ENCODE measurements around the gene TMEM238L. TPM values are rescaled to one million over a fixed set of nuclear protein-coding genes. Genes with fewer than 3 reads are reported as not detected.

TMEM238L gene
- polyA plus RNA-seq, 3 donors: 3.0 to 4.6 (median 3.3) TPM

DNA sequence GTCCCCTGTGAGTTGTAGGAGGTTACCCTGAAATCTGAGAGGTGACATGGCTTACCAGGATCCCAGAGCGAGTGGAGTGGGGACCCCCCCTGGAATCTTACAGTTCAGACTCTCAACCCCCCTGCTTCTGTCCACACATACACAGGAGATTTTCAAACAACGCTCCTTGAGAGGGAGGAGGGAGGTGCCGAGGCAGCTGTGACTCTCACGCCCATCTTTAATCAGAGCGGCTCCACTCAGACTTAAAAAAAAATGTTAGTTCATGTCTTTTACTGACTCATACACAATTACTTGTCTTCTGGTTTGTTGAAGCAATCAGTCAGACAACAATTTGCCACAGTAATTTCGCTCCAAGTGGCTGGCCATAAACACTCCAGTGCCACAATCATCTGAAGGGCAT, 58.7 kb downstream of the TMEM238L start:
- no peak for DNase-seq

Other genes starting within 250 kb of the TMEM238L start
- 1 to 10 TPM; 7.7 to 8.6 (median 8.4) TPM for gene MYH3, start 146.8 kb downstream of the TMEM238L start, polyA plus RNA-seq (ENCODE audit: insufficient read length in 3 of 3)
- 10 to 100 TPM; 40.6 to 42.4 (median 40.8) TPM for gene SCO1, start 106.6 kb downstream of the TMEM238L start, polyA plus RNA-seq (ENCODE audit: insufficient read length in 3 of 3)
- gene ADPRM, start 106.5 kb downstream of the TMEM238L start, polyA plus RNA-seq (ENCODE audit: insufficient read length in 3 of 3): 10 to 100 TPM; 13.5 to 15.1 (median 13.6) TPM
- gene TMEM220, start 74.1 kb downstream of the TMEM238L start, polyA plus RNA-seq (ENCODE audit: insufficient read length in 3 of 3): 10 to 100 TPM in 2 of 3 donors, 1 to 10 TPM in 1; 8.4 to 16.4 (median 13.2) TPM
- gene PIRT, start 34.0 kb upstream of the TMEM238L start, polyA plus RNA-seq (ENCODE audit: insufficient read length in 3 of 3): under 1 TPM in 1 of 3 donors, not detected in 2; 0.04 TPM

Data from renal pelvis (tissue), 4 donors.